Caco-2 (cell line): Measurements from ENCODE around the gene BMP7. TPM values are rescaled to one million over a fixed set of nuclear protein-coding genes. Genes with fewer than 3 reads are reported as not detected.

Experiments used
- BruUV-seq: library from RNA; stranded (reverse); fragments of 400-500 nt; replicated peaks from 2 replicates; lab custom pipeline; 2021; lab: Mats Ljungman, UMichigan
- CTCF ChIA-PET: fragments of 300-600 bp; sonication (Branson Sonifier 250); formaldehyde crosslinking; loops from one replicate; lab custom pipeline; 2022; ENCODE audit warnings: antibody characterized with exemption; lab: Charles Lee
- POLR2A ChIA-PET: fragments of 300-600 bp; sonication (Branson Sonifier 250); formaldehyde crosslinking; loops from one replicate; lab custom pipeline; 2022; ENCODE audit warnings: antibody characterized with exemption; lab: Charles Lee
- DNase-seq, 2 experiments: peaks; one replicate each; pipeline versions ENCODE4 v3.0.0 to v3.0.0-alpha.2; 2020 to 2022
- H3K27me3 ChIP-seq: replicated peaks from 2 replicates; pipeline ENCODE4 v1.6.0; 2011; ENCODE audit warnings: low read length; ENCODE audit not compliant: control insufficient read depth, insufficient read depth
- H3K36me3 ChIP-seq: 2 replicates; pipeline ENCODE4 v1.5.1; 2011; ENCODE audit warnings: low read length; ENCODE audit not compliant: control insufficient read depth, insufficient read depth
- H3K4me1 ChIP-seq: fragments of 250-450 bp; sonication (Bioruptor Pico); 2 replicates; pipeline ENCODE4 v1.5.1; 2020; ENCODE audit warnings: mild to moderate bottlenecking
- H3K4me3 ChIP-seq: 2 replicates; pipeline ENCODE4 v1.5.1; 2011; ENCODE audit warnings: low read depth, mild to moderate bottlenecking, control low read depth, low read length
- H3K9me3 ChIP-seq: fragments of 250-450 bp; sonication (Bioruptor Pico); 2 replicates; pipeline ENCODE4 v1.5.1; 2020; ENCODE audit warnings: mild to moderate bottlenecking, moderate library complexity
- H3K27ac Mint-ChIP-seq: one replicate; pipeline ENCODE4 v1.8.0; 2022; ENCODE audit warnings: mixed read lengths; ENCODE audit not compliant: unreplicated experiment
- H3K27me3 Mint-ChIP-seq: one replicate; pipeline ENCODE4 v1.8.0; 2022; ENCODE audit warnings: mixed read lengths; ENCODE audit not compliant: insufficient read depth, unreplicated experiment
- H3K36me3 Mint-ChIP-seq: one replicate; pipeline ENCODE4 v1.8.0; 2022; ENCODE audit warnings: mild to moderate bottlenecking, mixed read lengths; ENCODE audit not compliant: insufficient read depth, unreplicated experiment
- H3K4me1 Mint-ChIP-seq: one replicate; pipeline ENCODE4 v1.8.0; 2022; ENCODE audit warnings: low read depth, mixed read lengths; ENCODE audit not compliant: unreplicated experiment
- H3K4me3 Mint-ChIP-seq: one replicate; pipeline ENCODE4 v1.8.0; 2022; ENCODE audit warnings: mild to moderate bottlenecking, moderate library complexity, mixed read lengths; ENCODE audit not compliant: unreplicated experiment
- H3K9me3 Mint-ChIP-seq: one replicate; pipeline ENCODE4 v1.8.0; 2022; ENCODE audit warnings: mixed read lengths; ENCODE audit not compliant: unreplicated experiment
- intact Hi-C: fragments of 100-400 bp; cut with micrococcal nuclease; formaldehyde crosslinking; loops from one replicate; pipeline ENCODE4 v1.10.0; 2022; ENCODE audit not compliant: unreplicated experiment
- total RNA-seq: library from RNA; stranded (reverse); gene quantifications from 2 replicates; pipeline ENCODE4 v1.2.3, GENCODE V29; 2022
- TF ChIP-seq, protein P1 (sequence below), 2 experiments: fragments of 200-600 bp in 1 of 2; IDR thresholded peaks; 1 replicate in 1 of 2; 2 replicates in 1 of 2; pipeline versions ENCODE4 v1.5.1 to v1.8.0; 2011 to 2022; ENCODE audit warnings: antibody characterized with exemption in 1 of 2, control low read depth in 1 of 2, inconsistent platforms in 1 of 2, low read depth in 1 of 2, low read length in 1 of 2, mild to moderate bottlenecking in 1 of 2, moderate library complexity in 1 of 2; ENCODE audit not compliant: insufficient read depth in 1 of 2, severe bottlenecking in 1 of 2, unreplicated experiment in 1 of 2

BMP7 gene
- total RNA-seq, 1 experiment from 2014 or later: 317 TPM

DNA sequence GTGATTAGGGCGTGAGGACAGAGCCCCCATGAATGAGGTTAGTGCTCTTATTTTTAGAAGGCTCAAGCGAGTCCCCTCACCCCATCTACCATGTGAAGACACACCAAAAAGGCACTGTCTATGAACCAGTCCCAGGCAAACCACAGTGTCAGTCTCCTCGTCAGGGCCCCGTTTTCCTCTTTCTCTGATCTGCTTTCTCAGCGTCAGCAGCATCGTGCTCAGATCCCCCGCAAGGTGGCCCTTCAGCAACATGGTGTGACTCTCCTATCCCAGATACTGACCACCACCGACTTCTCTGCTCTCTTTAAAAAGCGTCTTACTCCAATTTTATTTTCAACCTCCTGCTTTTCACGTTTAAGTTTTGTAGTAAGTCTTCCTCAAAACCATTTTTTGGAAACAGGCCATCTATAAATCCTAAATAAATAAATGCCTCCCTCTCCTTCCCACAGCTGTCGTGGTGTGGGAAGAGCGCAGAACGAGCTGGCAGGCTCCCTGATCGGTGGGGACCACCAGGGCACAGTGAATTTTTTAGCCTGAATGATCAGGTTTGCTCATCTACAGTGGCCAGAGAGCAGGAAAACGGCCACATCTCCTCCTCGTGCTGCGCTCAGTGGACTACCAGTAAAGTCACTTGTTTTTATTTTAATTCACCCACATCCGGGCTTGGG lies 113.1 kb downstream of the BMP7 start:
- H3K9me3 ChIP-seq: peaks cover 6% of the 10 kb centered on the region; the same call in 1 of the 2 replicates
- intact Hi-C loops: no loop called here
- TF ChIP-seq, protein P1, sequence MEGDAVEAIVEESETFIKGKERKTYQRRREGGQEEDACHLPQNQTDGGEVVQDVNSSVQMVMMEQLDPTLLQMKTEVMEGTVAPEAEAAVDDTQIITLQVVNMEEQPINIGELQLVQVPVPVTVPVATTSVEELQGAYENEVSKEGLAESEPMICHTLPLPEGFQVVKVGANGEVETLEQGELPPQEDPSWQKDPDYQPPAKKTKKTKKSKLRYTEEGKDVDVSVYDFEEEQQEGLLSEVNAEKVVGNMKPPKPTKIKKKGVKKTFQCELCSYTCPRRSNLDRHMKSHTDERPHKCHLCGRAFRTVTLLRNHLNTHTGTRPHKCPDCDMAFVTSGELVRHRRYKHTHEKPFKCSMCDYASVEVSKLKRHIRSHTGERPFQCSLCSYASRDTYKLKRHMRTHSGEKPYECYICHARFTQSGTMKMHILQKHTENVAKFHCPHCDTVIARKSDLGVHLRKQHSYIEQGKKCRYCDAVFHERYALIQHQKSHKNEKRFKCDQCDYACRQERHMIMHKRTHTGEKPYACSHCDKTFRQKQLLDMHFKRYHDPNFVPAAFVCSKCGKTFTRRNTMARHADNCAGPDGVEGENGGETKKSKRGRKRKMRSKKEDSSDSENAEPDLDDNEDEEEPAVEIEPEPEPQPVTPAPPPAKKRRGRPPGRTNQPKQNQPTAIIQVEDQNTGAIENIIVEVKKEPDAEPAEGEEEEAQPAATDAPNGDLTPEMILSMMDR (IDR thresholded peaks at IDR 0.05; ENCODE audit: insufficient read depth in 1 of 2, low read depth in 1 of 2, low read length in 1 of 2, severe bottlenecking in 1 of 2, unreplicated experiment in 1 of 2): no peak
- H3K4me3 Mint-ChIP-seq: no peak overlapping the region
- ChIA-PET CTCF (no interaction called here), POLR2A (no interaction called here)
- H3K36me3 ChIP-seq: no peaks in the 10 kb centered on the region
- no peaks in the 10 kb centered on the region for H3K36me3 Mint-ChIP-seq
- no peaks in the 10 kb centered on the region for H3K27me3 ChIP-seq
- no peak overlapping the region for H3K4me3 ChIP-seq
- H3K9me3 Mint-ChIP-seq: peaks cover 7% of the 10 kb centered on the region
- H3K4me1 Mint-ChIP-seq: no peaks in the 10 kb centered on the region
- no peak overlapping the region for H3K27ac Mint-ChIP-seq
- BruUV-seq: no TSS peak
- H3K27me3 Mint-ChIP-seq: peaks cover 16% of the 10 kb centered on the region
- H3K4me1 ChIP-seq: no peaks in the 10 kb centered on the region
- no peak for DNase-seq

DNA sequence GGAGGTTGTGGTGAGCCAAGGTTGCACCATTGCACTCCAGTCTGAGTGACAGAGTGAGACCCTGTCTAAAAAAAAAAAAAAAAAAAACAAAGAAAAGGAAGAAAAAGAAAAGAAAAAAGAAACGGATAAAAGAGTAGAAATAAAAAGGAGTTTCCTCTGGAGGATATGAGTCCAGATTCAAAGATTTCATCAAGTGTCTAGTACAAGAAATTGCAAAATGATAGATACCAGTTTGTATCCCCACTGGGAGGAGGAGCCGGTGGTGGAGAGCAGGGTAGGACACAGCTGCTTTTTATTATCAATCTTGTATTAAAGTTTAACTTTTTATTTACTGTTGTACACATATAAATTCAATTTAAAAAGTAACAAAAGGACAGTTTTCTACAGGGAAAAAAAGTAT lies 113.9 kb downstream of the BMP7 start:
- Histone ChIP-seq H3K4me3 (no peak overlapping the region), H3K9me3 (peaks cover 6% of the 10 kb centered on the region; the same call in 1 of the 2 replicates), H3K27me3 (no peaks in the 10 kb centered on the region), H3K36me3 (no peaks in the 10 kb centered on the region), H3K4me1 (no peaks in the 10 kb centered on the region)
- peaks cover 16% of the 10 kb centered on the region for H3K27me3 Mint-ChIP-seq
- intact Hi-C loops: no loop called here
- BruUV-seq: no TSS peak
- H3K27ac Mint-ChIP-seq: no peak overlapping the region
- TF ChIP-seq, protein P1 (IDR thresholded peaks at IDR 0.05; ENCODE audit: insufficient read depth in 1 of 2, low read depth in 1 of 2, low read length in 1 of 2, severe bottlenecking in 1 of 2, unreplicated experiment in 1 of 2): no peak
- no peak overlapping the region for H3K4me3 Mint-ChIP-seq
- no peaks in the 10 kb centered on the region for H3K4me1 Mint-ChIP-seq
- peaks cover 7% of the 10 kb centered on the region for H3K9me3 Mint-ChIP-seq
- no peaks in the 10 kb centered on the region for H3K36me3 Mint-ChIP-seq
- DNase-seq: no peak
- CTCF ChIA-PET: no interaction called here
- POLR2A ChIA-PET: no interaction called here

DNA sequence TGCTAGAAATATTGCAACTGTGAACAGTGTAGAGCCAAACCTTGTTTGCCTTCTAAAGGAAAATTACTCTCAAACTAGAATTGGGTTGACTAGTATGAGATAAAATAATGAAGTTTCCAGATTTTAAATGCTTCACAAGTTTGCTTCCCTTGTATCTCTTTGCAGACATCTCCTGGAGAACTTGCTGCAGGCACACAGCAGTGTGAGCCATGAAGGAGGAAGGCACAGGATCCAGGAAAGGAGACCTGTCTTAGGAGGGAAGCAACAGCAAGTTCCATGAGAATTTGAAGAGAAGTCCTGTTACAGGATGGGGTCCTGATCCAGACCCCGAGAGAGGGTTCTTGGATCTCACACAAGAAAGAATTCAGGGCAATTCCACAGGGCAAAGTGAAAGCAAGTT lies 115.9 kb downstream of the BMP7 start:
- CTCF ChIA-PET: no interaction called here
- TF ChIP-seq, protein P1 (IDR thresholded peaks at IDR 0.05; ENCODE audit: insufficient read depth in 1 of 2, low read depth in 1 of 2, low read length in 1 of 2, severe bottlenecking in 1 of 2, unreplicated experiment in 1 of 2): no peak
- Histone ChIP-seq H3K9me3 (peaks cover 6% of the 10 kb centered on the region; the same call in 1 of the 2 replicates), H3K4me1 (no peaks in the 10 kb centered on the region), H3K27me3 (no peaks in the 10 kb centered on the region), H3K4me3 (no peak overlapping the region), H3K36me3 (no peaks in the 10 kb centered on the region)
- POLR2A ChIA-PET: no interaction called here
- H3K36me3 Mint-ChIP-seq: no peaks in the 10 kb centered on the region
- H3K27me3 Mint-ChIP-seq: peaks cover 26% of the 10 kb centered on the region
- H3K4me1 Mint-ChIP-seq: no peaks in the 10 kb centered on the region
- intact Hi-C loops: no loop called here
- no TSS peak for BruUV-seq
- peaks cover 7% of the 10 kb centered on the region for H3K9me3 Mint-ChIP-seq
- H3K27ac Mint-ChIP-seq: no peak overlapping the region
- DNase-seq: no peak
- no peak overlapping the region for H3K4me3 Mint-ChIP-seq
